COLO829 (cell line): Measurements from ENCODE around the gene ZNRD2.

Experiments
- DNase-seq: peaks from one replicate; pipeline ENCODE4 v3.0.0; 2012; ENCODE audit warnings: low spot score

Gene ZNRD2

GRCh38 chr11:65610404-65610803 is 40.1 kb downstream of the ZNRD2 start:
- no peak for DNase-seq

GRCh38 chr11:65611028-65611757 is 40.9 kb downstream of the ZNRD2 start:
- DNase-seq: no peak

DNA sequence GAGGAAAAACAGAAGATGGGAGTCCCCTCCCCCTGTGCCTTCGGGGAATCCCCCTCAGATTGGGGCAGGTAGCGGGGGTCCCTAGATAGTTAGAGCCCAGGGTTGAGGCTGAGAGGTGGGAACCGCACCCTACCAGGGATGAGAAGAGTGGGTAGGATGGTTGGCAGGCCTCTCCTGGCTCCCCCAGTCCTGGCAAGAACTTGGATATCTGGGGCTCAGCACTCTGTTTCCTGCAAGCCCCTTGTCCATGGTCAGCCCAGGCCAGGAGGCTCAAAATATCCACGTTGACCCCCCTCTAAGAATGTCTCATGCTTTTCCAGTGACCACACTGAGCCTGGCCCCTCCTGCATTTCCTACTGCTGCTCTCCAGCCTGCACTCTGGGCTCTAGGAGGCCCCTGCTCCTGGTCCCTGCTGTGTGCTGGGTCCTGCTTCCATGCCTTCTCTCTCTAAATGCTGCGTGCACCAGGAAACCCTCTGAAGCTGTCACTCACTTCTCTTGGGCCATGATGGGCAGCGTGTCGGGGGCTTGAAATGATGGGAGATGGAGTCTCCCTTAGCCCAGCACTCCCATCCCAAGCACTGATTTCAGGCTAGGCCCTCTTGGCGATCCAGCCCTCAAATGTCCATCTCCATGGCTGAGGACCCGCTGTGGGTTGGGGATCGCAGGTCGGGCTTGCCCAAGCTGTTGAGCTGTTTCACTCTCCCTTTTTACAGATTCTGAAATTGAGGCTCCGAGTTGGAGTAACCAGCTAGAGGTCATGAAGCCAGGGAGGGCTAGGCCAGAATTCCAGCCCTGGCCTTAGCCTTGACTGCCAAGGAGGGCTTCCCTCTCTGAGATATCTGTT is 41.7 kb downstream of the ZNRD2 start:
- DNase-seq: no peak

- DNase-seq: no peak
Measured at GRCh38 chr11:65612691-65613090, 42.4 kb downstream of the ZNRD2 start.

- DNase-seq: no peak
Measured at GRCh38 chr11:65613091-65613928, 43.0 kb downstream of the ZNRD2 start.

GRCh38 chr11:65615229-65615949 is 45.1 kb downstream of the ZNRD2 start, which contains the start of gene PCNX3:
Gene PCNX3 (plus strand): TSS chr11:65615776. CDS start chr11:65616312, 536 bp downstream.
- DNase-seq: peak; percentile 100

DNA sequence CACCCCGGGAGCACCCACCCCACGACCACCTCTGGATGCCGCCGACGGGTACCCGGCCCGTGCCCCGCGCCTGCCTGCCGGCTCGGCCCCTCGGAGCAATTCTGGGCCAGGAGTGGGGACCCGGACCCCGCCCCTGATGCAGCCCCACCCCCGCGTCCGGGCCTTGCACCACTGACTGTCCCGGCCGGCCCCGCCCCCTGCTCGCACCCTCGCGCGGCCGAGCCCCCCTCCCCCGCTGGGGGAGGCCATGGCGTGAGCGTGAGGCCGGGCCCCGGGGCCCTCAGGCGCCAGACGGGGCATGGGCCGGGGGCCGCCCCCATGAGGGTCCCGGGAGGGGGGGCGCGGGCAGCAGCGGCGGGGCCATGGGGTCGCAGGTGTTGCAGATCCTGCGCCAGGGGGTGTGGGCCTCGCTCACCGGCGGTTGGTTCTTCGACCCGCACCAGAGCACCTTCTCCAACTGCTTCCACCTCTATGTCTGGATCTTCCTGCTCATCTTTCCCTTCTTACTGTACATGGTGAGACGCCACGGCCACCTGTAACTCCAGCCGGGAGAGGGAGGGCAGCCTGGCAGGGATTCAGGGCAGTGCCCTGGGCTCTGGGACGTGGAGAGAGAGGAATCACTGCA is 45.8 kb downstream of the ZNRD2 start:
- DNase-seq: no peak

- DNase-seq: no peak
Measured at GRCh38 chr11:65616575-65617001, 46.3 kb downstream of the ZNRD2 start.

- DNase-seq: no peak
Measured at GRCh38 chr11:65617136-65617850, 47.0 kb downstream of the ZNRD2 start.

DNA sequence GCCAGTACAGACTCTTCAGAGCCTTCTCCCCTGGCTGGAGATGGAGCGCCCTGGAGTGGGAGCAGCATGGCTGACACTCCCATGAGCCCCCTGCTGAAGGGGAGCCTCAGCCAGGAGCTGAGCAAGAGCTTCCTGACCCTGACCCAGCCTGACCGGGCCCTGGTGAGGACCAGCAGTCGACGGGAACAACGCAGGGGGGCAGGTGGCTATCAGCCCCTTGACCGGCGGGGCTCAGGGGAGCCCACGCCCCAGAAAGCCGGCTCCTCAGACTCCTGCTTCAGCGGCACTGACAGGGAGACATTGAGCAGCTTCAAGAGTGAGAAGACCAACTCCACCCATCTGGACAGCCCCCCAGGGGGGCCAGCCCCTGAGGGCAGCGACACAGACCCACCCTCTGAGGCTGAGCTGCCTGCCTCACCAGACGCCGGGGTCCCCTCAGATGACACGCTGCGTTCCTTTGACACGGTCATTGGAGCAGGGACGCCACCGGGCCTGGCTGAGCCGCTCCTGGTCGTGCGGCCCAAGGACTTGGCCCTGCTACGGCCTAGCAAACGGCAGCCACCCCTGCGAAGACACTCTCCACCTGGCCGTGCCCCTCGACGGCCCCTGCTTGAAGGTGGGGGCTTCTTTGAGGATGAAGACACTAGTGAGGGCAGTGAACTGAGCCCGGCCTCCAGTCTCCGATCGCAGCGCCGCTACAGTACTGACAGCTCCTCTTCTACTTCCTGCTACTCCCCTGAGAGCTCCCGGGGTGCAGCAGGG is 47.9 kb downstream of the ZNRD2 start:
- no peak for DNase-seq

DNA sequence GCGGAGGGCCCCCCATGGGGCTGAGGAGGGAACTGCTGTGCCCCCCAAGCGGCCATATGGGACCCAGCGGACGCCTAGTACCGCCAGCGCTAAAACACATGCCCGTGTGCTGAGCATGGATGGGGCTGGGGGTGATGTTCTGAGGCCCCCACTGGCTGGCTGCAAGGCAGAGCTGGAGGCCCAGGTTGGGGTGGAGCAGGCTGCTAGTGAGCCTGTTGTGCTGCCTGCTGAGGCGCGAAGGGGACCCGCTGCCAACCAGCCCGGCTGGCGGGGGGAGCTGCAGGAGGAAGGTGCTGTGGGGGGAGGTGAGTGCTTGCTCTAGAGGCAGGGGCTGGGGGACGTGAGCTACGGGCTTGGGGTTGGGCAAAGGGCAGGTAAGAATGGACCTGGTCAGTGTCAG is 48.5 kb downstream of the ZNRD2 start:
- no peak for DNase-seq

DNA sequence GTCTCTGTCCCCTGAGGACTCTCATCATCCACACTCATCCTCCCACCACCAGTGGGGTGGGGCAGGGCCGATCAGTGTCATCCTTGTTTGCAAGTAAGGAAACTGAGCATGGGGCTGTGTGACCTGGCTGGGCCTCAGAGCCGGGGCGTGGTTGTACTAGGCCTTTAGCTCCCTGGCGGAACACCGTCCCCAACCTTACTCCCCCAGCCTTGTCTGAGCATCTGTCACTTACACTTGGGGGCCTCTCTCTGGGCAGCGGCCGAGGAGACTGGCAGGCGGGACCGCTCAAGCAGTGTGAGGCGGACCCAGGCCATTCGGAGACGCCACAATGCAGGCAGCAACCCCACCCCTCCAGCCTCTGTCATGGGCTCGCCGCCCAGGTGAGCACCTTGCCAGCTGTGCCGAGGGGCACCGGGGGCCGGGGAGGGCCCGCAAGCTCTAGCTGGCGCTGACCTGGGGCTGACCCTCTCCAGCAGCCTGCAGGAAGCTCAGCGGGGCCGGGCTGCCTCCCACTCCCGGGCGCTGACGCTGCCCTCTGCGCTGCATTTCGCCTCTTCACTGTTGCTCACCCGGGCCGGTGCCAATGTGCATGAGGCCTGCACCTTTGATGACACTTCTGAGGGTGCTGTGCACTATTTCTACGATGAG is 49.1 kb downstream of the ZNRD2 start:
- no peak for DNase-seq

- DNase-seq: no peak
Measured at GRCh38 chr11:65620666-65621065, 50.4 kb downstream of the ZNRD2 start.

DNA sequence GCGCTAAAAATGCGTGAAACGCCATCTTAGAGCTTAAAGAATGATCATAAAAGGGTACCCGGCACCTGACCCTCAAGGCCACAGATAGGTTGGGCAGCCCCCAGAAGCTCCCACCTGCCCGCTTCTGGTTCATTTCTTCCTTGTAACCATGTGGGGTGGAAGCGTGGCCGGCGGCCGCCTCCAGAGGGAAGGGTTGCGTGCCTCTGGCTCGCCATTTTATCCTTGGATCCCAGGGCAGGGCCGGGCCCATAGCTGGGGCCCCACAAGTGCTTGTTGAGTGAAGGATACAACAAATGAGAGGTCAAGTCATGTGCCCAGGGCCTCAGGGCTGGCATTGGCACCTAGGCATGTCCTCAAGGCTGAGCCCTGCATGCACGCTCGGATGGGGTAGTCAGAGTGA is 51.2 kb downstream of the ZNRD2 start:
- DNase-seq: no peak
